Measurements from ENCODE around the gene PCDHA2.
"Not testable (repeated sequence)": the region's sequence is repeated elsewhere in the genome, so short reads cannot be mapped to it uniquely, and the experiment has no call there.

Gene PCDHA2

DNA sequence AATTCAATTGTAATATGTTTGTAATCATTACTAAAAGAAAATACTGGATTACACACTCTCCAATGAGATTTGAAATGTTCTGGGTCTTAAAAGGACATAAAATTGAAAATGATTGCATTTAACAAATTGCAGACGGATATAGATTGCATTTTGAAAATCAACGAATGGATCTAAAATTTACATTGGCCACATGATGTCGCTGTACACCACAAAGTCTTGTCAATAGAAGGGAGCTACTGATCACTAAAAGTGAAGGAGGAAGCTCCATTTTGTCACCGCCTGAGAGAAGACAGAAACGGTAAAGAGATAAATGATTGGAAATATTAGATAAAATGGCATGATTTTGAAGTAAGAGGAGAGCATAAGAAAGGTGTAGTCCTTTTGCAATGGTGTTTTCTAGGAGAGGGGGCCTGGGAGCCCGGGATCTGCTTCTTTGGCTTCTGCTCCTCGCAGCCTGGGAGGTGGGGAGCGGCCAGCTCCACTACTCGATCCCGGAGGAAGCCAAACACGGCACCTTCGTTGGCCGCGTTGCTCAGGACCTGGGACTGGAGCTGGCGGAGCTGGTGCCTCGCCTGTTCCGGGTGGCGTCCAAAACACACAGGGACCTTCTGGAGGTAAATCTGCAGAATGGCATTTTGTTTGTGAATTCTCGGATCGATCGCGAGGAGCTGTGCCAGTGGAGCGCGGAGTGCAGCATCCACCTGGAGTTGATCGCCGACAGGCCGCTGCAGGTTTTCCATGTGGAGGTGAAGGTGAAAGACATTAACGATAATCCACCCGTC lies 8.6 kb upstream of the PCDHA2 start, which contains the start of gene PCDHA1:
Gene PCDHA1, plus strand, starts transcription at position 236 of the 782 bp plus-strand sequence.
- TF ChIP-seq, protein P1, sequence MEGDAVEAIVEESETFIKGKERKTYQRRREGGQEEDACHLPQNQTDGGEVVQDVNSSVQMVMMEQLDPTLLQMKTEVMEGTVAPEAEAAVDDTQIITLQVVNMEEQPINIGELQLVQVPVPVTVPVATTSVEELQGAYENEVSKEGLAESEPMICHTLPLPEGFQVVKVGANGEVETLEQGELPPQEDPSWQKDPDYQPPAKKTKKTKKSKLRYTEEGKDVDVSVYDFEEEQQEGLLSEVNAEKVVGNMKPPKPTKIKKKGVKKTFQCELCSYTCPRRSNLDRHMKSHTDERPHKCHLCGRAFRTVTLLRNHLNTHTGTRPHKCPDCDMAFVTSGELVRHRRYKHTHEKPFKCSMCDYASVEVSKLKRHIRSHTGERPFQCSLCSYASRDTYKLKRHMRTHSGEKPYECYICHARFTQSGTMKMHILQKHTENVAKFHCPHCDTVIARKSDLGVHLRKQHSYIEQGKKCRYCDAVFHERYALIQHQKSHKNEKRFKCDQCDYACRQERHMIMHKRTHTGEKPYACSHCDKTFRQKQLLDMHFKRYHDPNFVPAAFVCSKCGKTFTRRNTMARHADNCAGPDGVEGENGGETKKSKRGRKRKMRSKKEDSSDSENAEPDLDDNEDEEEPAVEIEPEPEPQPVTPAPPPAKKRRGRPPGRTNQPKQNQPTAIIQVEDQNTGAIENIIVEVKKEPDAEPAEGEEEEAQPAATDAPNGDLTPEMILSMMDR (IDR thresholded peaks at IDR 0.05), result no peak
- H3K4me3 Mint-ChIP-seq, result no peak within 1 kb of the TSS
- H3K27ac Mint-ChIP-seq, result no peak within 1 kb of the TSS
- no peaks in the 10 kb centered on the region for H3K27me3 Mint-ChIP-seq (ENCODE audit: low read depth, poor library complexity)
- H3K36me3 Mint-ChIP-seq (ENCODE audit: low read depth), result peaks cover 15% of the 10 kb centered on the region
- DNase-seq, result no peak
- H3K9me3 Mint-ChIP-seq, result peaks cover 84% of the 10 kb centered on the region
- H3K4me1 Mint-ChIP-seq, result no peaks in the 10 kb centered on the region

DNA sequence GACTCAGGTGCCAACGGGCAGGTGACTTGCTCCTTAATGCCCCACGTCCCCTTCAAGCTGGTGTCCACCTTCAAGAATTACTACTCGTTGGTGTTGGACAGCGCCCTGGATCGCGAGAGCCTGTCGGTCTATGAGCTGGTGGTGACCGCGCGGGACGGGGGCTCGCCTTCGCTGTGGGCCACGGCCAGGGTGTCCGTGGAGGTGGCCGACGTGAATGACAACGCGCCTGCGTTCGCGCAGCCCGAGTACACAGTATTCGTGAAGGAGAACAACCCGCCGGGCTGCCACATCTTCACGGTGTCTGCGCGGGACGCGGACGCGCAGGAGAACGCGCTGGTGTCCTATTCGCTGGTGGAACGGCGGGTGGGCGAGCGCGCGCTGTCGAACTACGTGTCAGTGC lies 7.2 kb upstream of the PCDHA2 start:
- not testable (repeated sequence) for H3K27me3 Mint-ChIP-seq (ENCODE audit: low read depth, poor library complexity); H3K4me3 Mint-ChIP-seq; H3K27ac Mint-ChIP-seq; DNase-seq; H3K4me1 Mint-ChIP-seq
- Mint-ChIP-seq H3K36me3 (ENCODE audit: low read depth) (peaks cover 15% of the 10 kb centered on the region), H3K9me3 (peaks cover 84% of the 10 kb centered on the region)

DNA sequence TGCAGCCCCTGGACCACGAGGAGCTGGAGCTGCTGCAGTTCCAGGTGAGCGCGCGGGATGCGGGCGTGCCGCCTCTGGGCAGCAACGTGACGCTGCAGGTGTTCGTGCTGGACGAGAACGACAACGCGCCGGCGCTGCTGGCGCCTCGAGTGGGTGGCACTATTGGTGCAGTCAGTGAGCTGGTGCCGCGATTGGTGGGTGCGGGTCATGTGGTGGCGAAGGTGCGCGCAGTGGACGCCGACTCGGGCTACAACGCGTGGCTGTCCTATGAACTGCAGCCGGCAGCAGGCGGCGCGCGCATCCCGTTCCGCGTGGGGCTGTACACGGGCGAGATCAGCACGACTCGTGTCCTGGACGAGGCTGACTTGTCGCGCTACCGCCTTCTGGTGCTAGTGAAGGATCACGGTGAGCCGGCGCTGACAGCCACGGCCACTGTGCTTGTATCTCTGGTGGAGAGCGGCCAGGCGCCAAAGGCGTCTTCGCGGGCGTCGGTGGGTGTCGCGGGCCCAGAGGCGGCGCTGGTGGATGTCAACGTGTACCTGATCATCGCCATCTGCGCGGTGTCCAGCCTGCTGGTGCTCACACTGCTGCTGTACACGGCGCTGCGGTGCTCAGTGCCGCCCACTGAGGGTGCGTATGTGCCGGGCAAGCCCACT lies 6.7 kb upstream of the PCDHA2 start:
- H3K27me3 Mint-ChIP-seq (ENCODE audit: low read depth, poor library complexity); H3K4me3 Mint-ChIP-seq; H3K27ac Mint-ChIP-seq; DNase-seq; H3K4me1 Mint-ChIP-seq: not testable (repeated sequence)
- peaks cover 17% of the 10 kb centered on the region for H3K36me3 Mint-ChIP-seq (ENCODE audit: low read depth)
- H3K9me3 Mint-ChIP-seq, result peaks cover 82% of the 10 kb centered on the region

DNA sequence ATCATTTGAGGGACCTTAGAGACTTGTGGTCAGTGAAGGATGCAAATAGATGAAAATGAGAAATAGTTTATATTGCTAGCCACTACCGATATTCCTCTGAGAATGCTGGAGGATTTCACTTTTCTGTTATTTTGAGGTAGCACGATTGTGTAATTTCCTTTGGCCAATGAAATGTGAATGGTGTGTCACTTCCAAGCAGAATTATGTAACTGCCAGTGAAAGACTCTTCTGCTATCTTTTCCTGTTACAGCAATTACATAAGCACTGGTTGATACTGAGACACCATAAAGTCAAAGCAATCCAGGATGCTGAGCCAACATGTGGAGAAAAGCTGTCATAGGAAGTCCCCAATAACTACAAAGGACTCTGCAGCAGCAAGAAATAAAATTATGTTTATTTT lies 3.6 kb upstream of the PCDHA2 start:
- H3K9me3 Mint-ChIP-seq, result peaks cover 88% of the 10 kb centered on the region
- TF ChIP-seq, protein P1 (IDR thresholded peaks at IDR 0.05), result no peak
- H3K4me3 Mint-ChIP-seq, result no peak overlapping the region
- H3K36me3 Mint-ChIP-seq (ENCODE audit: low read depth), result peaks cover 32% of the 10 kb centered on the region
- H3K27me3 Mint-ChIP-seq (ENCODE audit: low read depth, poor library complexity), result no peaks in the 10 kb centered on the region
- H3K27ac Mint-ChIP-seq, result no peak overlapping the region
- H3K4me1 Mint-ChIP-seq, result no peaks in the 10 kb centered on the region
- no peak for DNase-seq

DNA sequence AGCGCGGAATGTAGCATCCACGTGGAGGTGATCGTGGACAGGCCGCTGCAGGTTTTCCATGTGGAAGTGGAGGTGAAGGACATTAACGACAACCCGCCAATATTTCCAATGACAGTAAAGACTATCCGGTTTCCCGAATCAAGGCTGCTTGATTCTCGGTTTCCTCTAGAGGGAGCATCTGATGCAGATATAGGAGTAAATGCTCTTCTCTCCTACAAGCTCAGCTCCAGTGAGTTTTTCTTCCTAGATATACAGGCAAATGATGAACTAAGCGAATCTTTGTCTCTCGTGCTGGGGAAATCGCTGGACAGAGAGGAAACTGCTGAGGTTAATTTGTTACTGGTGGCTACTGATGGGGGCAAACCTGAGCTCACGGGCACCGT lies 598 bp downstream of the PCDHA2 start:
- TF ChIP-seq, protein P1 (IDR thresholded peaks at IDR 0.05), result no peak
- no peak for DNase-seq
- peaks cover 52% of the 10 kb centered on the region for H3K36me3 Mint-ChIP-seq (ENCODE audit: low read depth)
- H3K27me3 Mint-ChIP-seq (ENCODE audit: low read depth, poor library complexity), result no peaks in the 10 kb centered on the region
- H3K27ac Mint-ChIP-seq, result no peak overlapping the region
- peak overlapping the region; percentile 85 for H3K4me3 Mint-ChIP-seq
- H3K4me1 Mint-ChIP-seq, result no peaks in the 10 kb centered on the region
- peaks cover 83% of the 10 kb centered on the region for H3K9me3 Mint-ChIP-seq

DNA sequence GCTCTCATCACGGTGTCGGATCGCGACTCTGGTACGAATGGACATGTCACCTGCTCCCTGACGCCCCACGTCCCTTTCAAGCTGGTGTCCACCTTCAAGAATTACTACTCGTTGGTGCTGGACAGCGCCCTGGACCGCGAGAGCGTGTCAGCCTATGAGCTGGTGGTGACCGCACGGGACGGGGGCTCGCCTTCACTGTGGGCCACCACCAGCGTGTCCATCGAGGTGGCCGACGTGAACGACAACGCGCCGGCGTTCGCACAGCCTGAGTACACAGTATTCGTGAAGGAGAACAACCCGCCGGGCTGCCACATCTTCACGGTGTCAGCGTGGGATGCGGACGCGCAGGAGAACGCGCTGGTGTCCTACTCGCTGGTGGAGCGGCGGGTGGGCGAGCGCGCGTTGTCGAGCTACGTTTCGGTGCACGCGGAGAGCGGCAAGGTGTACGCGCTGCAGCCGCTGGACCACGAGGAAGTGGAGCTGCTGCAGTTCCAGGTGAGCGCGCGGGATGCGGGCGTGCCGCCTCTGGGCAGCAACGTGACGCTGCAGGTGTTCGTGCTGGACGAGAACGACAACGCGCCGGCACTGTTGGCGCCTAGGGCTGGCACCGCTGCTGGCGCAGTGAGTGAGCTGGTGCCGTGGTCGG lies 1.5 kb downstream of the PCDHA2 start:
- Mint-ChIP-seq H3K9me3 (peaks cover 84% of the 10 kb centered on the region), H3K36me3 (ENCODE audit: low read depth) (peaks cover 62% of the 10 kb centered on the region)
- H3K4me1 Mint-ChIP-seq; H3K4me3 Mint-ChIP-seq; H3K27me3 Mint-ChIP-seq (ENCODE audit: low read depth, poor library complexity); H3K27ac Mint-ChIP-seq; DNase-seq: not testable (repeated sequence)

DNA sequence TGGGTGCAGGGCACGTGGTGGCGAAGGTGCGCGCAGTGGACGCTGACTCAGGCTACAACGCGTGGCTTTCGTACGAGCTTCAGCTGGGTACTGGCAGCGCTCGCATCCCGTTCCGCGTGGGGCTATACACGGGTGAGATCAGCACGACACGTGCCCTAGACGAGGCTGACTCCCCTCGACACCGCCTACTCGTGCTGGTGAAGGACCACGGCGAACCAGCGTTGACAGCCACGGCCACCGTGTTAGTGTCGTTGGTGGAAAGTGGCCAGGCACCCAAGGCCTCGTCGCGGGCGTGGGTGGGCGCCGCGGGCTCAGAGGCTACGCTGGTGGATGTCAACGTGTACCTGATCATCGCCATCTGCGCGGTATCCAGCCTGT lies 2.1 kb downstream of the PCDHA2 start:
- TF ChIP-seq, protein P1 (IDR thresholded peaks at IDR 0.05), result no peak
- no peak overlapping the region for H3K27ac Mint-ChIP-seq
- H3K4me3 Mint-ChIP-seq, result no peak overlapping the region
- peaks cover 67% of the 10 kb centered on the region for H3K36me3 Mint-ChIP-seq (ENCODE audit: low read depth)
- H3K27me3 Mint-ChIP-seq (ENCODE audit: low read depth, poor library complexity), result no peaks in the 10 kb centered on the region
- no peaks in the 10 kb centered on the region for H3K4me1 Mint-ChIP-seq
- H3K9me3 Mint-ChIP-seq, result peaks cover 84% of the 10 kb centered on the region
- no peak for DNase-seq

Measured in nephron progenitor cell (in vitro differentiated cells).